WI38 (cell line): Measurements from ENCODE around the gene NTNG1.

Experiments used
- H3K4me3 ChIP-seq: 2 replicates; pipeline ENCODE4 v1.5.1; 2011; ENCODE audit warnings: low read depth, mild to moderate bottlenecking, control low read depth, low read length
- CTCF ChIP-seq: IDR thresholded peaks from 2 replicates; pipeline ENCODE4 v1.5.1; 2012; ENCODE audit warnings: low read depth, mild to moderate bottlenecking, control low read depth, low read length

Gene NTNG1

DNA sequence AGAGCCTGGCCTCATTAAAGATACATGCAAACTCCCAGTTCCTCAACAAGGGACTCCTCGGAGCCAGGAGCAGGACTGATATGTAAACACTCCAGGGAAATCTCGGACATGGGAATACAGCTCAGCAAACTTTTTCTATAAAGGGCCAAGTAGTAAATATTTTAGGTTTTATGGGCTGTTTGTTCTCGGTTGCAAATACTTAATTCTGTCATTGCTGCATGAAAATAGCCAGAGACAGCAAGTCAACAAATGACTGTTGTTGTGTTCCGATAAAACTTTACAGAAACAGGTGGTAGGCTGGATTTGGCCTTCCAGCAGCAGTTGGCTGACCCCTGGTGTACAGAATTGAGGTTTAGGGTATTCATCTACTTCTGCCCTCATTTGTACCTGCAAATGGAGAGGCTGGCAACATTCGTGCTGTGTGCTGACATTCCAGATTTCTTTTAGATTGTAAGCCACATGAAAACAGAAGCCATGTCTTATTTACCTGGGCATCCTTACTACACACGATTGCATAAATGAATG lies 360.3 kb downstream of the NTNG1 start:
- TF ChIP-seq CTCF, result no peak
- no peak overlapping the region for H3K4me3 ChIP-seq

- no peak overlapping the region for H3K4me3 ChIP-seq
- no peak for TF ChIP-seq CTCF
Observed at GRCh38 chr1:107510347-107510746, 369.5 kb downstream of the NTNG1 start.

DNA sequence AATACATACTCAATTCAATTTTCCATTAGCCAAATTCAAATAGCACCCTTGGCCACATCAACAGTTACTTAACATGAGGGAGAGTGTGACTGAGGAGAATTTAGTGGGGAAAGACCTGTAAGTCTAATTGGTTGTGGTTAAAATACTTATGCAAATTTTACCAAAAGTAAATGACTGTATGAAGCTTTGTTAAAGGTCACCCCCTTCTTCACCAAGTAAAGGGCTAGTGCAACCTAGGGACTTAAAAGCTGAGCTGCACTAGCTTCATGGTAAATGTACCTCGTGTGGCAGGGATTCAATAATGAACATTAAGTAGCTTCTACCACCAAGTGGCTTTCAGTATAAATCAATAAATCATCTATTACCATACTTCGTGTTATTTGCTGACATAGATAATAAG lies 372.0 kb downstream of the NTNG1 start:
- no peak for TF ChIP-seq CTCF
- H3K4me3 ChIP-seq, result no peak overlapping the region

GRCh38 chr1:107514841-107515240 lies 374.0 kb downstream of the NTNG1 start:
- H3K4me3 ChIP-seq, result no peak overlapping the region
- no peak for TF ChIP-seq CTCF

- H3K4me3 ChIP-seq, result no peak overlapping the region
- TF ChIP-seq CTCF, result no peak
Observed at GRCh38 chr1:107515702-107516101, 374.9 kb downstream of the NTNG1 start.

DNA sequence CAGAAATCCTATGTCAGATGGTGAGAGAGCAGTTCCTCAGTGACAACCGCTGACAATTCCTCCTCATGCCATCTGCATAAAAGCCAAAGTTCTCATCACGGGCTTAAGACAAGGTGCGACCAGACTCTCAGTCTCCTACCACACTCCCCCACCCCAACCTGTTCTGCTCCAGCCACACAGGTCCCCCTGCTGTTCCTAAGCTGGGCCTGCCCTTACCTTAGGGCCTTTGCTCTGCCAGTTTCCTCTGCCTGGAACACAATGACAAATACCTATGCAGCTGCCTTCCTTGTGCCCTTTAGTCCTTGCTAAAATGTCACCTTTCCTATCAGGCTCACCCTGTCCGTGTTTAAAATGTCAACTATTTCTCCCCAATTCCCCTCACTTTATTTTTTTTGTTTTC lies 382.2 kb downstream of the NTNG1 start:
- H3K4me3 ChIP-seq, result no peak overlapping the region
- no peak for TF ChIP-seq CTCF

DNA sequence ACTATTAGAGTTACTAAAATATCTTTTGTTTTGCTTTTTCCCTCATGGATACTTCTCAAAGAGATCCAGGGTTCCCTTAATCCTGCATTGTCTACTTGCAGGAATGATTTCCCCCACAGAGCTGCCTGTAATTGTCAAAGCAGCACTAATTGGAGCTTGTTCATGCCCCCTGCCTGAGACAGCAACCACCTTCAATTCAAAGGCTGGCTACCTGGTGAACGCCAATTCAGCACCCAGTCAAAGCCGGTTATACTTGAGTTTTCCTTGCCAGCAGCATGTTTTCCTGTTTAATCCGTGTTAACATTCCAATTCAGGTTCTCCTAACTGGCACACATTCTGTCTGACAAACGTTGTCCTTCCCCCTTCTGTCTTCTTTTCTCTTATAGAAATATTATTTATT lies 382.9 kb downstream of the NTNG1 start:
- no peak for TF ChIP-seq CTCF
- no peak overlapping the region for H3K4me3 ChIP-seq
